Measurements from ENCODE around the gene LCN12. TPM values are rescaled to one million over a fixed set of nuclear protein-coding genes. Genes with fewer than 3 reads are reported as not detected.

LCN12 gene
- total RNA-seq, 1 donor from 2014 or later = 2.6 TPM

- Histone ChIP-seq H3K4me3 (no peak overlapping the region), H3K9me3 (no peaks in the 10 kb centered on the region), H3K4me1 (no peaks in the 10 kb centered on the region), H3K27ac (no peak overlapping the region), H3K27me3 (no peaks in the 10 kb centered on the region), H3K36me3 (peaks cover 14% of the 10 kb centered on the region)
- ATAC-seq = no peak
- TF ChIP-seq CTCF (IDR thresholded peaks at IDR 0.05) = no peak
- intact Hi-C loops (cut with DNase I) = no loop called here
- no peak for DNase-seq
These were observed 22.1 kb upstream of the LCN12 start for GRCh38 chr9:136930014-136930413.

GRCh38 chr9:136931611-136932130 is 20.4 kb upstream of the LCN12 start:
- H3K27ac ChIP-seq = no peak overlapping the region
- no peaks in the 10 kb centered on the region for H3K9me3 ChIP-seq
- H3K27me3 ChIP-seq = no peaks in the 10 kb centered on the region
- no peak overlapping the region for H3K4me3 ChIP-seq
- DNase-seq (no peak), ATAC-seq (no peak)
- intact Hi-C loops (cut with DNase I) = no loop called here
- H3K36me3 ChIP-seq = peaks cover 2% of the 10 kb centered on the region
- no peak for TF ChIP-seq CTCF (IDR thresholded peaks at IDR 0.05)
- no peaks in the 10 kb centered on the region for H3K4me1 ChIP-seq

- intact Hi-C loops (cut with DNase I) = no loop called here
- H3K4me1 ChIP-seq = no peaks in the 10 kb centered on the region
- TF ChIP-seq CTCF (IDR thresholded peaks at IDR 0.05) = no peak
These were observed 17.8 kb upstream of the LCN12 start for GRCh38 chr9:136934277-136934676.

GRCh38 chr9:136935651-136936050 is 16.4 kb upstream of the LCN12 start:
- ATAC-seq (no peak), DNase-seq (no peak)
- Histone ChIP-seq H3K4me1 (no peaks in the 10 kb centered on the region), H3K36me3 (peaks cover 14% of the 10 kb centered on the region), H3K4me3 (no peak overlapping the region), H3K27ac (no peak overlapping the region), H3K9me3 (no peaks in the 10 kb centered on the region), H3K27me3 (no peaks in the 10 kb centered on the region)
- intact Hi-C loops (cut with DNase I) = no loop called here
- no peak for TF ChIP-seq CTCF (IDR thresholded peaks at IDR 0.05)

More at GRCh38 chr9:136934277-136934676, 17.8 kb upstream of the LCN12 start:
- Histone ChIP-seq H3K27ac (no peak overlapping the region), H3K9me3 (no peaks in the 10 kb centered on the region), H3K27me3 (no peaks in the 10 kb centered on the region), H3K4me3 (no peak overlapping the region), H3K36me3 (no peaks in the 10 kb centered on the region)
- no peak for DNase-seq
- no peak for ATAC-seq

GRCh38 chr9:136936645-136937170 is 15.4 kb upstream of the LCN12 start:
- no peak for DNase-seq
- no peak for ATAC-seq
- Histone ChIP-seq H3K4me3 (no peak overlapping the region), H3K4me1 (no peaks in the 10 kb centered on the region), H3K27me3 (no peaks in the 10 kb centered on the region), H3K27ac (no peak overlapping the region), H3K36me3 (peaks cover 24% of the 10 kb centered on the region), H3K9me3 (no peaks in the 10 kb centered on the region)
- intact Hi-C loops (cut with DNase I) = no loop called here
- TF ChIP-seq CTCF (IDR thresholded peaks at IDR 0.05) = no peak
